Measurements from ENCODE around the gene EVC. TPM values are rescaled to one million over a fixed set of nuclear protein-coding genes. Genes with fewer than 3 reads are reported as not detected.
A peak's percentile ranks its signal among the peaks of the same experiment; 100 is the strongest.

The EVC gene
- total RNA-seq, 4 donors from 2014 or later, result 12.2 to 24.1 (median 22.3) TPM

- intact Hi-C loops (cut with DNase I; ENCODE audit: low total_unique reads), result no loop called here
- no peak for DNase-seq (ENCODE audit: low spot score in 2 of 2)
- no peak for TF ChIP-seq POLR2A (IDR thresholded peaks at IDR 0.05)
- TF ChIP-seq CTCF (IDR thresholded peaks at IDR 0.05), result no peak
- no peak overlapping the region for H3K4me3 ChIP-seq (ENCODE audit: low read depth, poor library complexity, severe bottlenecking)
- 42 to 66% methylated on average over 1 of the region's 1 CpG for WGBS, 2 donors
These were observed 79.5 kb downstream of the EVC start for GRCh38 chr4:5790546-5790857.

- TF ChIP-seq CTCF (IDR thresholded peaks at IDR 0.05), result no peak
- TF ChIP-seq POLR2A (IDR thresholded peaks at IDR 0.05), result no peak
- WGBS, 2 donors, result 85 to 94% methylated on average over 3 of the region's 3 CpGs
- no peak overlapping the region for H3K4me3 ChIP-seq (ENCODE audit: low read depth, poor library complexity, severe bottlenecking)
- intact Hi-C loops (cut with DNase I; ENCODE audit: low total_unique reads), result no loop called here
- DNase-seq (ENCODE audit: low spot score in 2 of 2), result peak in 1 of 2 donors; percentile 15
These were observed 80.7 kb downstream of the EVC start for GRCh38 chr4:5791654-5792053.

- peak in 1 of 2 donors; percentile 50 for DNase-seq (ENCODE audit: low spot score in 2 of 2)
- H3K4me3 ChIP-seq (ENCODE audit: low read depth, poor library complexity, severe bottlenecking), result no peak overlapping the region
- TF ChIP-seq POLR2A (IDR thresholded peaks at IDR 0.05) (no peak), CTCF (IDR thresholded peaks at IDR 0.05) (no peak)
- intact Hi-C loops (cut with DNase I; ENCODE audit: low total_unique reads), result no loop called here
- WGBS, 2 donors, result 93 to 94% methylated on average over 13 of the region's 13 CpGs
These were observed 82.5 kb downstream of the EVC start for GRCh38 chr4:5793514-5793913.

- TF ChIP-seq POLR2A (IDR thresholded peaks at IDR 0.05), result no peak
These were observed 84.6 kb downstream of the EVC start for GRCh38 chr4:5795580-5795979.

GRCh38 chr4:5796976-5797375, 86.0 kb downstream of the EVC start:
- no peak overlapping the region for H3K4me3 ChIP-seq (ENCODE audit: low read depth, poor library complexity, severe bottlenecking)
- WGBS, 2 donors, result 96% methylated on average over 5 to 16 of the region's 18 CpGs
- intact Hi-C loops (cut with DNase I; ENCODE audit: low total_unique reads), result no loop called here
- no peak for TF ChIP-seq POLR2A (IDR thresholded peaks at IDR 0.05)
- no peak for TF ChIP-seq CTCF (IDR thresholded peaks at IDR 0.05)
- peak in 1 of 2 donors; percentile 68 for DNase-seq (ENCODE audit: low spot score in 2 of 2)

More at GRCh38 chr4:5795580-5795979, 84.6 kb downstream of the EVC start:
- DNase-seq (ENCODE audit: low spot score in 2 of 2), result no peak
- intact Hi-C loops (cut with DNase I; ENCODE audit: low total_unique reads), result no loop called here
- 96 to 97% methylated on average over 5 of the region's 5 CpGs for WGBS, 2 donors
- no peak overlapping the region for H3K4me3 ChIP-seq (ENCODE audit: low read depth, poor library complexity, severe bottlenecking)

- 88 to 95% methylated on average over 6 of the region's 6 CpGs for WGBS, 2 donors
- no peak overlapping the region for H3K4me3 ChIP-seq (ENCODE audit: low read depth, poor library complexity, severe bottlenecking)
- intact Hi-C loops (cut with DNase I; ENCODE audit: low total_unique reads), result no loop called here
These were observed 86.9 kb downstream of the EVC start for GRCh38 chr4:5797866-5798265.

More at GRCh38 chr4:5797866-5798265, 86.9 kb downstream of the EVC start:
- TF ChIP-seq POLR2A (IDR thresholded peaks at IDR 0.05) (no peak), CTCF (IDR thresholded peaks at IDR 0.05) (no peak)
- DNase-seq (ENCODE audit: low spot score in 2 of 2), result peak in 1 of 2 donors; percentile 46

Data from lower leg skin (tissue), 4 donors.